Activated B cell treated with CpG ODN at 0.5 μM for 24 hours (primary cell): Measurements from ENCODE around the gene ARFGAP3. TPM values are rescaled to one million over a fixed set of nuclear protein-coding genes. Genes with fewer than 3 reads are reported as not detected.

Experiments
- ATAC-seq: fragments of 200-7000 bp; cut with Tn5 transposase; one replicate; pipeline ENCODE4 v1.10.0; 2021; ENCODE audit warnings: low read depth, mild to moderate bottlenecking, moderate library complexity
- CTCF ChIA-PET: fragments of 350-600 bp; sonication (Branson Sonifier 250); formaldehyde crosslinking; loops from one replicate; lab custom pipeline; 2021; ENCODE audit warnings: antibody characterized with exemption; lab: Charles Lee
- POLR2A ChIA-PET: fragments of 350-600 bp; sonication (Branson Sonifier 250); formaldehyde crosslinking; loops from one replicate; lab custom pipeline; 2021; ENCODE audit warnings: antibody characterized with exemption; lab: Charles Lee
- DNase-seq: peaks from one replicate; pipeline ENCODE4 v3.0.0; 2022
- H3K27ac Mint-ChIP-seq: one replicate; pipeline ENCODE4 v1.8.0; 2020; ENCODE audit warnings: mixed read lengths
- H3K27me3 Mint-ChIP-seq: one replicate; pipeline ENCODE4 v1.8.0; 2021; ENCODE audit warnings: mixed read lengths
- H3K36me3 Mint-ChIP-seq: one replicate; pipeline ENCODE4 v1.8.0; 2021; ENCODE audit warnings: low read depth, mixed read lengths
- H3K4me1 Mint-ChIP-seq: one replicate; pipeline ENCODE4 v1.8.0; 2021; ENCODE audit warnings: mixed read lengths
- H3K4me3 Mint-ChIP-seq: one replicate; pipeline ENCODE4 v1.8.0; 2020; ENCODE audit warnings: mild to moderate bottlenecking, mixed read lengths
- H3K9me3 Mint-ChIP-seq: one replicate; pipeline ENCODE4 v1.8.0; 2020; ENCODE audit warnings: mixed read lengths
- intact Hi-C: fragments of 100-400 bp; cut with micrococcal nuclease; formaldehyde crosslinking; loops from one replicate; pipeline ENCODE4 v1.15.1; 2024
- total RNA-seq: library from RNA; stranded (reverse); gene quantifications from 2 replicates; pipeline ENCODE4 v1.2.3, GENCODE V29; 2022
- TF ChIP-seq, protein P1 (sequence below): fragments of 200-600 bp; IDR thresholded peaks from one replicate; pipeline ENCODE4 v1.8.0; 2022; ENCODE audit warnings: antibody characterized with exemption, mild to moderate bottlenecking

ARFGAP3 gene
- total RNA-seq, 1 donor from 2014 or later = 35.2 TPM

DNA sequence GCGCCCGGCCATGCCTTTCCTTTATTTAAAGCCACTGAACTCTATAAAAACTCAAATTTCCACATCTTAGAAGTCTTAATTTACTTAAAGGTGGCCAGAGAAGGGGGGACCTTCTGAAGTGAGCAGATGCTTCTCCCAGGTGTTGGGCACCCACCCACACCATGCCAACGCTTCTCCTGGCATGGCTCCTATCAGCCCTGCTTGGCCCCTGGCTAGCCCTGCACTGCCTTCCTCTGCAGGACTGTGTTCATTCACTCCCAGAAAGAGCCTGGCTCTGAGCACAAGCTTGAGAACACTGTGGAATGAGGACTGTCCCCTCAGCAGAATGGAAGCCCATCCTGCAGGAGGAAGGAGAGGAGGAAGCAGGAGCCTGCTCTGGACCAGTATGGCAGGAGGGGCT lies 34.6 kb upstream of the ARFGAP3 start:
- CTCF ChIA-PET = interaction anchor here (1.7 kb wide), 1 partner anchor 142 kb away, joined by 4 read pairs; no protein-coding TSS in a partner anchor
- DNase-seq (no peak), ATAC-seq (no peak)
- peaks cover 35% of the 10 kb centered on the region for H3K36me3 Mint-ChIP-seq
- intact Hi-C loops = no loop called here
- peaks cover 90% of the 10 kb centered on the region for H3K4me1 Mint-ChIP-seq
- POLR2A ChIA-PET = no interaction called here
- no peak overlapping the region for H3K4me3 Mint-ChIP-seq
- H3K9me3 Mint-ChIP-seq = no peaks in the 10 kb centered on the region
- H3K27me3 Mint-ChIP-seq = no peaks in the 10 kb centered on the region
- peak overlapping the region; percentile 75 for H3K27ac Mint-ChIP-seq
- TF ChIP-seq, protein P1, sequence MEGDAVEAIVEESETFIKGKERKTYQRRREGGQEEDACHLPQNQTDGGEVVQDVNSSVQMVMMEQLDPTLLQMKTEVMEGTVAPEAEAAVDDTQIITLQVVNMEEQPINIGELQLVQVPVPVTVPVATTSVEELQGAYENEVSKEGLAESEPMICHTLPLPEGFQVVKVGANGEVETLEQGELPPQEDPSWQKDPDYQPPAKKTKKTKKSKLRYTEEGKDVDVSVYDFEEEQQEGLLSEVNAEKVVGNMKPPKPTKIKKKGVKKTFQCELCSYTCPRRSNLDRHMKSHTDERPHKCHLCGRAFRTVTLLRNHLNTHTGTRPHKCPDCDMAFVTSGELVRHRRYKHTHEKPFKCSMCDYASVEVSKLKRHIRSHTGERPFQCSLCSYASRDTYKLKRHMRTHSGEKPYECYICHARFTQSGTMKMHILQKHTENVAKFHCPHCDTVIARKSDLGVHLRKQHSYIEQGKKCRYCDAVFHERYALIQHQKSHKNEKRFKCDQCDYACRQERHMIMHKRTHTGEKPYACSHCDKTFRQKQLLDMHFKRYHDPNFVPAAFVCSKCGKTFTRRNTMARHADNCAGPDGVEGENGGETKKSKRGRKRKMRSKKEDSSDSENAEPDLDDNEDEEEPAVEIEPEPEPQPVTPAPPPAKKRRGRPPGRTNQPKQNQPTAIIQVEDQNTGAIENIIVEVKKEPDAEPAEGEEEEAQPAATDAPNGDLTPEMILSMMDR = no peak

DNA sequence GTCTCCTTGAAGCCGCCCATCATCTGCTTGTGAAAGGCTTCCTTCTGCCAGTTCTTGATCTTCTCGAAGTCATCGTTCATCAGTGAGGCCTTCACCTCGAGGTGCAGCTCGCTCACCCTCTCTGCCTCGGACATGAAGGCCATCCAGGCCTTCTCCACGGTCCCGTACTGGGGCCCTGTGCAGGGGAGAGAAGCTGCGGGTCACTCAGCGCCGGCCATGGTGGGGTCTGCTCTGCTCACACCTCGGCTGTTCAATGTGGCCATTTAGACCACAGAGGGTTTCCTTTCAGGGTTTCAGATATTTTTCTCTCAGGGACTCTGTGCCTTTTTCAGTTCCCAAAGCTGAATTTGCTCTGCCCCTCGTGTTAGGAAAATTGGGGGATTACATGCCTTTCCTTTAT lies 33.9 kb upstream of the ARFGAP3 start:
- H3K9me3 Mint-ChIP-seq = no peaks in the 10 kb centered on the region
- intact Hi-C loops = no loop called here
- ChIA-PET CTCF (no interaction called here), POLR2A (no interaction called here)
- no peak for ATAC-seq
- peak overlapping the region; percentile 17 for H3K4me3 Mint-ChIP-seq
- TF ChIP-seq, protein P1 = no peak
- no peak for DNase-seq
- H3K36me3 Mint-ChIP-seq = peaks cover 41% of the 10 kb centered on the region
- peak overlapping the region; percentile 75 for H3K27ac Mint-ChIP-seq
- peaks cover 85% of the 10 kb centered on the region for H3K4me1 Mint-ChIP-seq
- no peaks in the 10 kb centered on the region for H3K27me3 Mint-ChIP-seq

DNA sequence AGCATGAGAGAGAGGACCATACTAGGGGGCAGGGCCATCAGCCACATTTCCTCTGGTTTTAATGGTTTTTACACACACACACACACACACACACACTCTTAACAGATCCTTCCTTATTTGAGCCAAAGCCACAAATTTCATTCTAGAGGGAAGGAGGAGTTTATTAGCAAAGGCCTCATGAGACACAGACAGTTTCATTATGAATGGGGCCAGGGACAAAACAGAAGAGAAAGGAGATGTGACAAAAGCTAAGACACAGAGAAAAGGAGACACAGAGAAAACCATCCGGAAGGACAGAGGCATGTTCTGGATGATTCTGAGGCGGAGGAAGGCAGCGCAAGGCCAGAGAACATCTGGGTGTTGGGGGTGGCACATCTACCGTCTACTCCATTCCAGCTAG lies 32.2 kb upstream of the ARFGAP3 start:
- ChIA-PET CTCF (interaction anchor here (0.6 to 1.8 kb wide), 5 partner anchors 13 to 145 kb away, joined by 3 to 5 read pairs (median 3); no protein-coding TSS in a partner anchor), POLR2A (interaction anchor here (0.6 to 1.3 kb wide), 14 partner anchors 9 to 699 kb away, joined by 3 to 10 read pairs (median 4); partner anchors contain the start of gene POLDIP3)
- Mint-ChIP-seq H3K9me3 (no peaks in the 10 kb centered on the region), H3K4me3 (peak overlapping the region; percentile 77), H3K36me3 (peaks cover 55% of the 10 kb centered on the region), H3K4me1 (peaks cover 68% of the 10 kb centered on the region), H3K27ac (peak overlapping the region; percentile 90), H3K27me3 (no peaks in the 10 kb centered on the region)
- TF ChIP-seq, protein P1 = no peak
- no peak for DNase-seq
- intact Hi-C loops = loop anchor here (1.0 to 5.0 kb wide), 3 partner anchors 33 to 78 kb away; partner anchors contain the start of gene ARFGAP3
- peak; percentile 88 for ATAC-seq

DNA sequence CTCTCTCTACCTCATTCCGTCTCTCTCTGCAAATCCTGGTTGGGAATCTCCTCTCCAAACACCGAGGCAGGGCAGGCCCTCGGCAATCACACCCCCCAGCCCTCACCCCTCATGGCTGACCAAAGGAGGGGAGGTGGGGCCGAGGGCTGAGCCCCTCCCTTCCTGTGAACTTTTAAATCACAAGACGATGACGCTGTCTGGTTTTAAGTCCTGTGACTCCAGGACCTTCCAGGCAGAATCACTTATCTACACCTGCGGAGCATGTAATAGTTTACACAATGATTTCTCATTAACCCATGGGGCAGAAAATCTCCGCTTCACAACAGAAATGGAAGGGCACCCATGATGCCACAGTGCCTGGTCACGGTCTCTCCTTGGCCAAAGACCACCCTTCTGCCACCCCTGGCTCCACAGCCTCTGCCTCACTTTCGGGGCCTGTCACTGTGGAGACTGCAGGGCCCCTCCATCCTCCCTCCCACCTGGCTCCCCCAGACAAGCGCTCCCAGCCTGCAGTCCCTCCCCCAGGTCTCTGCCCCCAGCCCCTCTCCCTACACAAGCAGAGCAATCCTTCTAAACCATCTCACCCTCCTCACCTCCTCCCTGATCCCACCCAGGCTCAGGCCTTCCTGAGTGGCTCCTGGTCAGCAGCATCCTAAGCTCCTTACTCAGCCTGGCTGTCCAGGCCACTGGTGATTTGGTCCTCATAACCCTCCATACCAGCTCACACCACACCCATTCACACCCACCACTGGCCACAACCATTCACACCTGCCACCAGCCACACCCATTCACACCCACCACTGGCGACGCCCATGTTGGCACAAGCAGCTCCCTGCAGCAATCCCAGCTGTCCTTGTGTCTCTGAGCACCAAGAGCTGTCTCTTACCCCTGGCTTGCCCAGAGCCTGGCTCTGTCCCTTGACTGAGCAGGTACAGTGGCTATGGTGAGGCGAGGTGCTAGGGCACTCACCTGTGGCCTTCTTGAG lies 30.7 kb upstream of the ARFGAP3 start:
- DNase-seq = no peak
- ChIA-PET CTCF (no interaction called here), POLR2A (interaction anchor here (0.8 kb wide), 1 partner anchor 44 kb away, joined by 3 read pairs; no protein-coding TSS in a partner anchor)
- no peak overlapping the region for H3K4me3 Mint-ChIP-seq
- H3K36me3 Mint-ChIP-seq = peaks cover 67% of the 10 kb centered on the region
- H3K9me3 Mint-ChIP-seq = no peaks in the 10 kb centered on the region
- H3K27me3 Mint-ChIP-seq = no peaks in the 10 kb centered on the region
- no peak overlapping the region for H3K27ac Mint-ChIP-seq
- intact Hi-C loops = loop anchor here (2.0 to 5.0 kb wide), 2 partner anchors 31 to 79 kb away; partner anchors contain the start of gene ARFGAP3
- peaks cover 55% of the 10 kb centered on the region for H3K4me1 Mint-ChIP-seq
- ATAC-seq = no peak
- TF ChIP-seq, protein P1 = no peak

DNA sequence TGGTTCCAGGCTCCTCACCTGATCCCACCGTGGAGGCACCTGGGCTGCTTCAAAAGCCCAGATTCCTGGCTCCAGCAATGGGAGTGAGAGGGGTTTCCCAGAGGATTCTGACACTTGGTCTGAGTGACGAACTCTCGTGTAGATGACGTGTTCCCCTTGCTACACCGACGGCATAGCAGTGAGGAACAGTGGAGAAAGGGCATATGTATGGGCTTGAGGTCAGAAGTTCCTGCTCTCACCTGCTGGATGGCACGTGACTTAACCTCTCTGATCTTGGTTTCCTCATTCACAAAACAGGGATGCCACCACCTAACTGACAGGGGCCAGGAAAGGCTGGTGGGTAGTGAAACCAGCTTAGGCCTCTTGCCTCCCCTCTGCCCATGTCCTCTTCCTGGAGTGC lies 30.0 kb upstream of the ARFGAP3 start:
- Mint-ChIP-seq H3K27ac (no peak overlapping the region), H3K9me3 (no peaks in the 10 kb centered on the region), H3K36me3 (peaks cover 74% of the 10 kb centered on the region), H3K4me3 (no peak overlapping the region), H3K4me1 (peaks cover 55% of the 10 kb centered on the region), H3K27me3 (no peaks in the 10 kb centered on the region)
- intact Hi-C loops = loop anchor here (5.0 kb wide), 1 partner anchor 80 kb away; no protein-coding TSS in a partner anchor
- POLR2A ChIA-PET = no interaction called here
- CTCF ChIA-PET = no interaction called here
- DNase-seq (no peak), ATAC-seq (no peak)
- TF ChIP-seq, protein P1 = no peak
